Measurements from ENCODE around the gene CACNG5.

- no peak for TF ChIP-seq CTCF (IDR thresholded peaks at IDR 0.05; ENCODE audit: borderline replicate concordance, extremely low read depth, low read length, poor library complexity, severe bottlenecking)
- TF ChIP-seq EZH2 (IDR thresholded peaks at IDR 0.05; ENCODE audit: borderline replicate concordance, low read depth, low read length, severe bottlenecking), result no peak
Observed at GRCh38 chr17:66839616-66840015, 4.7 kb downstream of the CACNG5 start.
